Measurements from ENCODE around the gene PIM1.
A peak's percentile ranks its signal among the peaks of the same experiment; 100 is the strongest.

Gene PIM1

DNA sequence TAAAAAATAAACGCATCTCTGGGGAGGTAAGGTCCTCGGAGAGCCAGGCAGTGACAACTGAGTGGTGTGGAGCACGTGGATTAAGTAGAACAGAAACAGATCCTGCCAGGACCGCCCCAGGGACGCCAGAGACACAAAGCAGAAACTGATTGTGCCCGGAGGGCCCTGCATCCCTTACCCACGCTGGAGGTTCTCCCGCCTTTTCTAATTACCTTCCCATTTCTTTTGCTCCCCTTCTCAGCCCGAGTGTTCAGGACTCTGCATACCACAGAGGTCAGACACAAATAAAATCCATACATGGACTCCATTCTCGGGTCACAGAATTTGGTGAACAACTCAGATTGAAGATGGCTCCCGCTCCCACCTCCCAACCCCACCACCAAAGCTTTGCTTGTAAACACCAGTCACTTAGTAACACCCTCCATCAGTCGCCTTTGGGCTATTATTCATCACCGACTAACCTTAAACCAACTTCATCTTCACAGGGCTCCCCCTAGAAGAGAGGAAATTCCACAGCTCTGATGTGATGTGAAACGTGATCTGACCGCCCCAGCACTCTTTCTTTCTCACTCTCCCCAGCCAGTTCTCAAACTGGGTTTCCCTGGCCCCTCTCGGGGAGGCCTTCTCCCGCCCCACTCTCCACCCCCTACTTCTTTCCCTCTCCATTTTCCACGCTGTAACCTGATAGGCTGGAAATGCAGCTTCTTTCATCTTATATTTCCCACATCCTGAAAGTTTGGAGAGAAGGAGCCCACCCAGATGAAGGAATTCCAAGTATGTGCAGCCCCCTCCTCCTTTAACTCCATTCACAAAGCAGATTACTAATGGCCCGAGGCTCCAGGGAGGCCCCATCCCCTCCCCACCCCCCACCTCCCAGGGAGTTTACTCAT, 32.5 kb upstream of the PIM1 start:
- no peak for DNase-seq (ENCODE audit: low spot score)

DNA sequence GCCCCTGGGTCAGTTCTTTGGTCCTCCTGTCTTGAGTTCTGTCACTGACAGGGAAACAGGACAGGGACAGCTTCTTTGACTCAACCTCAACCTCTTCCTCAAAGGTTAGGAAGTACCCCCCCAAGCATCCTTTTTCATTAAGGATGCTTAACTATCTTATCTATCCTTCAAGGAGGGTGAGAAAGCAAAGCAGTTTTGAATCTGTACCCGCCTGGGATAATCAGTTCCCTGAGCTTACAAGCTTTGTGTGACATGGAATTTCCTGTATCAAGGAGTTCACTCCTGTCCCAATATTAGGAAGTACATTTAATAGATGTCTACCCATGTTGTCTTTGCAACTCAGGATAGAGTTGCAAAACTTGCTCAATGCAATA, 31.1 kb upstream of the PIM1 start:
- no peak for DNase-seq (ENCODE audit: low spot score)

DNA sequence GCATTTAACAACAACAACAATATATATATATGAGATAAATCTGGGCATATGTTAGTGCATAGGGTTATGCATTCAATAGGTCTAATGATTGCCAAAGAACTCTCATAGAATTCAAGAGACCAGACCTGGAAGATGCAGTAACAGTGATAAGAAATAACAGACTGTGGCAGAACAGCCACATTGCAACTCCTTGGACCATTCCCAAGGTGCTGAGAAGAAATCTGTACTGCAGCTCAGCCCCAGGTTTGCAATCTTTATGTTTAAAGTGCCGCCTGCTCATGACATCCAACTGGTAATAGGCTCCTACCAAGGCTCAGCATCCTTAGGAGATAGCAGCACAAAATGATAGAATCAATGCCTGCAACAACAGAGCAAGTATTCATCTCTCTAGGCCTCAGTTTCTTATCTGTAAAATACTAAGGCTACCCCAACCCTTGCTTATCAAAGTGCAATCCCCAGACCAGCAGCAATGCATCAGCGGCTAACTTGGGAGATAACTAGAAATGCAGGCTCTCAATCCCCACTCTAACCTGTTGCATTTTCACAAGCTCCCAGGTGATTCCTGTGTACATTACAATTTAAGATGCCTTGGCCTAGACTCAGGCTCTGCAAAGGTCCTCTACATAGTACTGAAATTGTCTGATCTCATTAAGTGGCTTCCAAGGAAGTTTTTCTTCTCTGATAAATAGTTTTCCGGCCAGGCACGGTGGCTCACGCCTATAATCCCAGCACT, 30.6 kb upstream of the PIM1 start:
- no peak for DNase-seq (ENCODE audit: low spot score)

DNA sequence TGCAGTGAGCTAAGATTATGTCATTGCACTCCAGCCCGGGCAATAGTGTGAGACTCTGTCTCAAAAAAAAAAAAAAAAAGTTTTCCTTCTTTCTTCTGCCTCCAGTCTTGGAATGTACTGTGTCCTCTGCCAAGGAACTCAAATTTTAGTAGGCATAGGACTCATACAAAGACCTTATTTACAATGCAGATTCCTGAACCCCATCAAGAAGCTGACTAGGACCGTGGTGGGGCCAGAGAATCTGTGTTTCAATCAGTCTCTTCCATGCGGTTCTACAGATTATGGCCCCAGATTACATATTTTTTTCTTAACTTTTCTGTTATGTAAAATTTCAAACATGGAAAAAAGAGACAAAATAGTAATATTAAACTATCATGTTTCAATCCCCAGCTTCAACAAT, 29.8 kb upstream of the PIM1 start:
- DNase-seq (ENCODE audit: low spot score): no peak

DNA sequence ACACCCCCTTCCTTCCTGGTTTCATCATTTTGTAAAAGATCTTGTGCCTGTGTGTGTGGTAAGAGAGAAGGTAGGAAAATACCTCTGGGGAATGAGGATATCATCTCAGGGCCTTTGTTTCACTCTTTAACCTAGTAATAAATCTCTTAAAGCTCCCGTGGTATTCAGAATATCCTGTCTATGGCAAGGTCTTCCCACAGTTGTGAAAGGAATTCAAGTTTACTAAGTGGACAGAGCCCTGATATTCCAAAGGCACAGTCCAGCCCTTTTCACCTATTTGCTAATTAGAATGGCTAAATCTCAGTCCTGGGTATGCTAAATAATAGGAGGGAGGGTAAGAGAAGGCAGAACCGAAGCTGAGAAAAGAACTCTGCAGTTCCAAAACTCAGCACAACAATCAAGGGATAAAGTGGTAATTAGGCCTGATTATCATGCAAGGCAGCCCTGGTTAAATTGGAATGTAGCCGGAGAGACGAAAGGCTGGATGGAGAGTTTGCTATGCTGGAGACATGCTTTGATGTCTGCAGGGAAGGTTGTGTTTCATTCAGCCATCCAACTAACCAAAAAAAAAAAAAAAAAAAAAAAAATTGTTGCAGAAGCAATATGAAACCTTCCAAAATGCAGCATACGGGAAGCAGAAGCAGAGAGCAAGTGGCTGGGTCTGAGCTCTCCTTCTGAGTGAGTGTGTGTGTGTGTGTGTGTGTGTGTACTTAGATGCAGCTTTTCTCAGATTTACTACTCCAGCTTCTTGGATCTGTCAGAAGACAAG, 28.5 kb upstream of the PIM1 start:
- no peak for DNase-seq (ENCODE audit: low spot score)

DNA sequence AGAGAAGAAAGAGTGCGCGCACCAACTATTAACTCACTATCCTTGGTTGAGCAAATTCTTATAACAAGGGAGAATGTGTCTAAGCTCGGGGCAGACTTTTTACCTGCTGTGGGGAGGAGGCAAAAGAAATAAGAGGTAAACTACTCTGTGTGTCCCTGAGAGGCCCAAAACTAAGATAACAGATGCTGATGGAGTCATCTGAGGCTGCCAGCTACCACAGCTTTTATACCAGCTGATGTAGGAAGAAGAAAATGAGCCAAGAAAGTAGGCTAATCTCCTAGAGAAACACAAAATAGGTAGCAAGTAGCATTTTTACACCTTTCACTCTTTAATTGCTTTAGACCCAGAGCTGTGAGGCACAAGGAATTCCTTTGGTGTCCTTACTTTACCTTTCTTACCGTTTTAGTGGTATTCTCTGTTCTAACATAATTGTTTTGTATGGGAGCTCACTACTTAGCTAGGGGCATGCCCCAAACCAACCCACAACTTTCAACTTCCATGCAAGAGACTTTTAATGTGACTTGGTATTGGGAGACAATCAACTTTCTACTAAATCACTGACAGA, 27.8 kb upstream of the PIM1 start:
- no peak for DNase-seq (ENCODE audit: low spot score)

DNA sequence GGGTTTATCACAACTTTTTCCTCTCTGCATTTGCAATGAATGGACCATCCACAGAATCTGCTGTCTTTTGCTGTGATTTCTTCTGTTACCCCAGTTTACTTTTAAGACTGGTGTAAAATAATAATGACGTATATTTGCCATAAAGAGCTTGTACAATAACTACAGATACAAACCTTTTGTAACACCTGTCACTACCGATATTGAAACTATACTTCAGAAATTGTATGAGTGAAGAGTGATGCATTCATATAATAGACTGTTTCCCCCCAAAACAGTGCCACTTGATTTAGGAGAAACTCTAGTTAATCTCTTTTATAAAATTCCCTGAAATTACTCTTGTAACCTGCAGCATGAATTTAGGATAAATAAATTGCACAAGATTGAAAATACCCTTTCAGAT, 26.4 kb upstream of the PIM1 start:
- no peak for DNase-seq (ENCODE audit: low spot score)

DNA sequence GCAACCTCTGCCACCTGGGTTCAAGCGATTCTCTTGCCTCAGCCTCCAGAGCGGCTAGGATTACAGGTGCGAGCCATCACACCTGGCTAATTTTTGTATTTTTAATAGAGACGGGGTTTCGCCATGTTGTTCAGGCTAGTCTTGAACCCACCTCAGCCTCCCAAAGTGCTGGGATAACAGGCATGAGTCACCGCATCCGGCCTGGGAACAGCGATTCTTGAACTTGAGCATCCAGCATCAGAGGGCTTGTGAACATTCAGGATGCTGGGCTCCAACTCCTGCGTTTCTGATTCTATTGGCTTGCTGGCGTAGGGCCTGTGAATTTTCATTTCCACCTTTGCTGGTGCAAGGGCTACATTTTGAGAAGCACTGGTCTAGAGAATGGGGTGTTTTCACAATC, 24.5 kb upstream of the PIM1 start:
- DNase-seq (ENCODE audit: low spot score): no peak

DNA sequence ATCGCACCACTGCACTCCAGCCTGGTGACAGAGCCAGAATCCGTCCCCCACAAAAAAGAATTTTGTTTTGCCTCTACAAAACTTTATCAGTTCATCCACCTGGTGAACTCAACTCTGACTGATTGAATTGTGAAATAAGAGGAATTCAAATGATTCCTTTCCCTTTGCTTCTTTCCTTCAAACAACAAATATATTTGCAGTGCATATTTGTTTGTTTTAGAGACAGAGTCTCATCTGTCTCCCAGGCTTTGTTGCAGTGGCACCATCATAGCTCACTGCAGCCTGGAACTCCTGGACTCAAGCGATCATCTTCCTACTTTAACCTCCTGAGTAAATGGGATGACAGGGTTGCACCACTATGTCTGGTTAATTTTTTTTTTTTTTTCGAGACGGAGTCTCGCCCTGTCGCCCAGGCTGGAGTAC, 23.2 kb upstream of the PIM1 start:
- DNase-seq (ENCODE audit: low spot score): no peak

DNA sequence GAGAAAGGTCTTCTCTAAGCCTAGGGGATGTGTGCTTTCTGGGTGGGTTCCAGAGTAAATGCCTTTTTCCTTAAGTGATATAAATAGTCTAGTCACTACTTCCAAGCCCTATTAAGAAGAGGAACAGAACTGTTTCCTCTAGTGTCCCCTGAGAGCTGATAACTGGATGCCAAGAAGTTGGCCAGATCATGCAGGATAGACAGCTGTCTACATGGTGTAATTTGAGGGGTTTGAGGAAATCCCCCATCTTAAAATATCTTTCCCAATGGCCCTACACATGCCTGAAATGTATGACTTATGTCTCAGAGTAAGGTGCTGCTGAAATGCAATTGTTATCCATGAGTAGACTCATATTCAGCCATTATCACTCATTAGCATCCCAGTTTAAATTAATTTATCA, 20.2 kb upstream of the PIM1 start:
- DNase-seq (ENCODE audit: low spot score): no peak

DNA sequence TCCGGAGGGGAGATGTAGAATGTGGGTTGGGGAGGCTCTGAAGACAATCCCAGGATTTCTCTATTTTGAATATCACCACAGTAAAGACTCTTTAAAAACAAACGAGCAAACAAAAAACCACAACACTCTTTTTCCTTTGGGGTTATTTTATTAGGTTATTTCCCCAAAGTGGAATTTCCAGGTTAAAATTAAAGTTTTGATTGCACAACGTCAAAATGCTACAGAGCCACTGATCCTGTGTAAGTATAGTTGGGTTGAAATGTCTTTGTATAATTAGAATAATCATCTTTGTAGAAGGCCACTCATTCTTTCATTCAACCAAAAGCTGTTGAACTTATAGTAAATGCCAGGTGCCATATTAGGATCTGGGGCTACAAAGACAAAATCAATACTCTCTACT, 19.6 kb upstream of the PIM1 start:
- DNase-seq (ENCODE audit: low spot score): no peak

DNA sequence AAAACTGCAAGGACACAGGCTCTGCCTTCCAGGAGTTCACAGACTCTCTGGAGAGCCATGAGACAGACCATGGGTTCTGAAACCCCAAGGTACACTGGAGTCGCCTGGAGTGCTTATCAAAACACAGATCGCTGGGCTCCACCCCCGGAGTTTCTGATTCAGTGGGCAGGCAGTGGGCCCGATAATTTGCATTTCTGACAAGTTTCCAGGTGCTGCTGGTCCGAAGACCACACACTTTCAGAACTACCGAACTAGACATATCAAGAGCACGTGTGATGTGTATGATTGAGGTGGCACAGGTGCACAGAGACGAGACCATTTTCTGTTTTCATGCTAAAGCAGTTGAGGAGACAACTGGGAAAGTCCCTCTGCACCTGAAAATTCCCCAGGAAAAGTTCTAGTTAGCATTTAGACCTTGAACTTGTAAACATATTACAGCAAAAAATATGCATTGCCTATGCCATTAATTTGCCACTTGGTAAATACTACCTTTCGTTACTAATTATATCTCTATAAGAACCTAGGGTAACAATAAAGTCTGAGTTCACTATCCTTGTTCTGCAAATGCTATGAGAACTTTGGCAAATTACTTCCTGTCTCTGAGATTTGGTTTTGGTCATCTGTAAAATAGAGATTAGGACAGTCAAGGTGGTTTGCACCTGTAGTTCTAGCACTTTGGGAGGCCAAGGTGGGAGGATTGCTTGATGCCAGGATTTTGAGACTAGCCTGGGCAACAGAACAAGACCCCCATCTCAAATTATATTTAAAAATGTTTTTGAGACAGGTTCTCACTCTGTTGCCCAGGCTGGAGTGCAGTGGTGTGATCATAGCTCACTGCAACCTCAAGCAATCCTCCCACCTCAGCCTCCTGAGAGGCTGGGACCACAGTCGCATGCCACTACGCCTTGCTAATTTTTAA, 14.3 kb upstream of the PIM1 start:
- peak; percentile 83 for DNase-seq (ENCODE audit: low spot score)

DNA sequence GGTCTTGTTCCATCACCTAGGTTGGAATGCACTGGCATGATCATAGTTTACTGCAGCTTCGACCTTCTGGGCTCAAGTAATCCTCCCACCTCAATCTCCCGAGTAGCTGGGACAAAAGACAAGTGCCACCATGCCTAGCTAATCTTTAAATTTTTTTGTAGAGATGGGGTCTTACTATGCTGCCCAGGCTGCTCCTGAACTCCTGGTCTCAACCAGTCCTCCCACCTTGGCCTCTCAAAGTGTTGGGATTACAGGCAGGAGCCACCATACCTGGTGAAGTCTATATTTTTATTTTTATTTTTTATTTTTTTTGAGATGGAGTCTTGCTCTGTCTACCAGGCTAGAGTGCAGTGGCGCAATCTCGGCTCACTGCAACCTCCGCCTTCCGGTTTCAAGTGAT, 11.4 kb upstream of the PIM1 start:
- no peak for DNase-seq (ENCODE audit: low spot score)

DNA sequence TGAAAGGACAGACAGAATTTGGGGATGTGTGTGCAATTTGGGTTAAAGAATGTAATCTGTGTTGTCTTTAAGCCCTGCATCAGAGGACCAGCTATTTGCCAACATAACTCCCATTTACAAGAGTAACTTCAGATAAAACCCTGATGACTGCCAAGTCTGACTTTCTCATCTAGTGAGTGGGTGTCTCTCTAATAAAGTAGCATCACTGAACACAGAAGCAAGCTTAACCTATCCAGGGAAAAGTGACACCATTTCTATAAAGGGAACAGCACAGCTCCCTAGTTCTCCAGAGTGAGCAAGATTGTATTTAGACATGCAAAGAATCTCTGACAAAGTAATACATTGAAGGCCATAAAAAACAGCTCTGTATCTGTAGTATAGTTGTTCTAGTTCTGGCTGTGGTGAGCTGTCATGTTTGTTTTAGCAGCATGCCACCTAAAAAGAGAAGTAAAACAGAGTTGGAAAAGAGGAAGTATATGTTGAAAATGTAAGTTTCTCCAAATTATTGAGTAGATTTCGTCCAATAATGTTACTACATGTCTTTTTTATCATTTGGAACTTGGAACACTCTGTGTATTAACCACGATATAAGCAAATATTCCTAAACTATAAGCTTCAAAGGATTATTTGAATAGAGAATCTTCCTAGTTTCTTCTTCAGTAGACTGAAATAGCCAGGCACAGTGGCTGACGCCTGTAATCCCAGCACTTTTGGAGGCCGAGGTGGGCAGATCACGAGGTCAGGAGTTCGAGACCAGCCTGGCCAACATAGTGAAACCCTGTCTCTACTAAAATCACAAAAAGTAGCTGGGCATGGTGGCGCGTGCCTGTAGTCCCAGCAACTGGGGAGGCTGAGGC, 8.8 kb upstream of the PIM1 start:
- DNase-seq (ENCODE audit: low spot score): peak; percentile 53

DNA sequence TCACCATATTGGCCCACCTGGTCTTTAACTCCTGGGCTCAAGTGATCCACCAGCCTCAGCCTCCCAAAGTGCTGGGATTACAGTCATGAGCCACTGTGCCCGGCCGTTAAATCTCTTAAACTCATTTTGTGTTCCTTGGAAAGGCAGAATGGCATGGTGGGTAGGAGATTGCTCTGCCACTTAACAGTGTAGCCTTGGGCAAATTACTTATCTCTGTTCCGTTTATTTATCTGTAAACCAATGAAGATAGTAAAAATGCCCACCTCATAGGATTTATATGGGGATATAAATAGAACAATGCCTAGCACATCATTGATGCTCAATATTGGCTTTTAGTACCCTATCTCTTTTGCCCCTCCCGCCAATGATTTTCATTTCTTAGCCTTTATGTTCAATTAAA, 7.2 kb upstream of the PIM1 start:
- DNase-seq (ENCODE audit: low spot score): no peak

DNA sequence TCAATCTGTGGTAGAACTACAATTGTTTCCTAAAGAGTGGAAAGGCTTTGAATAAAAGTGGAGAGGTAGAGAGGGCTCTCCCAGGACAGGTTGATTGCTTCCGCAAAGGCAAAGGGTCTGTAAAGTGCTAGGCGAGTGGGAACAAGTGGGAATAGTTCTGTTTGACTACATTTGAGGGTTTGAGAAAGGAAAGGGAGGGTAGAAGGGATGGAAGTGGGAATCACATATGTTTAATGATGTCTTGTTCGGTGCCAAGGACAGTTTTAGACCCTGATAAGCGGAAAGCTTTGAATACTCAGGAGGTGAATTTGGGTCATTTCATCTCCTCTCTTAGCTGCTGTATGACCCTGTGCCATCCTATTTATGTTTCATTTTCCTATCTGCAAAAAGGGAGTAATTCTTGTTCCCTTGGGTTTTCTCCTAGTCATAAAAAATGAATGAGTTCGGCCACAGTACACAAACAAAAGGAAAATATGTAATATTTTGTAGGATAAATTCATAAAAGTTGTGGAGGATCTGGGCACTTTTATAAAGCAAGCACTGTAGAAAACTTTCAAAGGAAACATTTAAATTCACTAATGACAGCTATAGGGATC, 1.7 kb upstream of the PIM1 start:
- DNase-seq (ENCODE audit: low spot score): no peak

DNA sequence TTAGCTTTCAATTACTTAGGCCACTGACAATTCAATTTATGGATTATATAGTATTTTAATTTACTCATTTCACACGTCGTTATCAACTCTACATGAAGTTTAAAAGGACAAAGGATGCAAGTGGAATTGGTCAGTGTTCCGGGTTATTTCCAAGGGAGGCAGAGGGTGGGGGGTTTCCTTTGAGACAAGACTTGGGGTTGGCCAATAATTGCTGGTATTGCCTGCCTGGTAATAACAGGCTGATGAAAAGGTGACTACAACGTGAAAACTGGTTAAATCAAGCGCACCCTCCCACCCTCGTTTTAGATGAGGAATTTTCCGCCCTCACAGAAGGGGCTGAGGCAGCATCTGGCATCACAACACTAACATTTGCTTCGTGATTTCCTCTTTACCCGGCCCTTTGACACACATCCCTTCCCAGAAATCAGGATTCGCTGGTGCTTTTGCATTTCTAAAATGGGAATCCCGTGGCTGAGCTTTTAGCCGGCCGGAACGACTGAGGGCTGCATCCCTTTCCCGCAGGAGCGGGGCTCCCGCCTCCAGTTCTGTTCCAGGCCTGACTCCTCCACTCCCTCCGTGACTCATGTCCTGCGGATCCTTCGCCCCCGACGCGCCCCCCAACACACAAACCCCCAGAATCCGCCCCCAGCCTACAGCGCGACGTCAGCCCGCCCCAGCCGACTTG, 999 bp upstream of the PIM1 start:
- peak; percentile 37 for DNase-seq (ENCODE audit: low spot score)

DNA sequence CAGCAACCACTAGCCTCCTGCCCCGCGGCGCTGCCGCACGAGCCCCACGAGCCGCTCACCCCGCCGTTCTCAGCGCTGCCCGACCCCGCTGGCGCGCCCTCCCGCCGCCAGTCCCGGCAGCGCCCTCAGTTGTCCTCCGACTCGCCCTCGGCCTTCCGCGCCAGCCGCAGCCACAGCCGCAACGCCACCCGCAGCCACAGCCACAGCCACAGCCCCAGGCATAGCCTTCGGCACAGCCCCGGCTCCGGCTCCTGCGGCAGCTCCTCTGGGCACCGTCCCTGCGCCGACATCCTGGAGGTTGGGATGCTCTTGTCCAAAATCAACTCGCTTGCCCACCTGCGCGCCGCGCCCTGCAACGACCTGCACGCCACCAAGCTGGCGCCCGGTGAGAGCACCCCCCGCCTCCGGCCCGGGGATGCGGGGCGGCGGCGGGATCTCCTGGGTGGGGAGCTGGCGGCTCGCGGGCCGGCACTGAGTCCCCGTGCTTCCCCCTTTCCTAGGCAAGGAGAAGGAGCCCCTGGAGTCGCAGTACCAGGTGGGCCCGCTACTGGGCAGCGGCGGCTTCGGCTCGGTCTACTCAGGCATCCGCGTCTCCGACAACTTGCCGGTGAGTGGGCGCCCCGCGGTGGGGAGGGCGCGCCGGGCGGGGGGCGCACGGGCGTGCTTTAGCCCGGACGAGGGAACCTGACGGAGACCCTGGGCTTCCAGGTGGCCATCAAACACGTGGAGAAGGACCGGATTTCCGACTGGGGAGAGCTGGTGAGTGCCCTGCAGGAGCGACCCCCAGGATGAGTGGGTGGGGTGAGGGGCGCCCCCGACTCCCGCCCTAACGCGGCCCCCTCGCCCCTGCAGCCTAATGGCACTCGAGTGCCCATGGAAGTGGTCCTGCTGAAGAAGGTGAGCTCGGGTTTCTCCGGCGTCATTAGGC, 585 bp downstream of the PIM1 start:
- DNase-seq (ENCODE audit: low spot score): peak; percentile 60

Data from germinal center (tissue), 1 donor.